GM21390 (cell line): ENCODE results near the gene REN.

ENCODE experiments used
- ATAC-seq: cut with Tn5 transposase; IDR thresholded peaks from one replicate; pipeline ENCODE4 v1.9.1; 2021; ENCODE audit not compliant: unreplicated experiment

The REN gene

GRCh38 chr1:204154568-204155255, 11.4 kb downstream of the REN start:
- no peak for ATAC-seq

- ATAC-seq, result no peak
Observed at GRCh38 chr1:204153667-204154066, 12.5 kb downstream of the REN start.

- ATAC-seq, result no peak
Observed at GRCh38 chr1:204152310-204153044, 13.7 kb downstream of the REN start.

GRCh38 chr1:204151552-204152309, 14.4 kb downstream of the REN start, which contains the start of gene ETNK2:
Gene ETNK2, minus strand, starts transcription at chr1:204152044. Its CDS starts 192 bp downstream, at chr1:204151852.
- ATAC-seq, result no peak

- ATAC-seq, result no peak
Observed at GRCh38 chr1:204150702-204151551, 15.2 kb downstream of the REN start.

- ATAC-seq, result no peak
Observed at GRCh38 chr1:204149635-204150565, 16.2 kb downstream of the REN start.

GRCh38 chr1:204149107-204149506, 17.0 kb downstream of the REN start:
- ATAC-seq, result no peak

GRCh38 chr1:204147406-204148383, 18.4 kb downstream of the REN start:
- no peak for ATAC-seq

GRCh38 chr1:204146965-204147364, 19.2 kb downstream of the REN start:
- no peak for ATAC-seq

GRCh38 chr1:204146309-204146708, 19.8 kb downstream of the REN start:
- ATAC-seq, result no peak

- ATAC-seq, result no peak
Observed at GRCh38 chr1:204145033-204145504, 21.1 kb downstream of the REN start.

GRCh38 chr1:204143276-204144041, 22.7 kb downstream of the REN start:
- no peak for ATAC-seq

GRCh38 chr1:204142032-204142974, 23.8 kb downstream of the REN start:
- no peak for ATAC-seq

GRCh38 chr1:204141131-204141530, 25.0 kb downstream of the REN start:
- ATAC-seq, result no peak

GRCh38 chr1:204139952-204140351, 26.2 kb downstream of the REN start:
- no peak for ATAC-seq

- no peak for ATAC-seq
Observed at GRCh38 chr1:204139088-204139487, 27.0 kb downstream of the REN start.

- no peak for ATAC-seq
Observed at GRCh38 chr1:204136814-204137213, 29.3 kb downstream of the REN start.
